ENCODE measurements around the gene HEXIM2. TPM values are rescaled to one million over a fixed set of nuclear protein-coding genes. Genes with fewer than 3 reads are reported as not detected.

Gene HEXIM2
- polyA plus RNA-seq, 3 donors = 2.5 to 3.0 (median 2.9) TPM

GRCh38 chr17:45117334-45117733 is 44.3 kb upstream of the HEXIM2 start:
- Mint-ChIP-seq H3K36me3 (peaks cover 0 to 5% of the 10 kb centered on the region in 2 donors), H3K4me3 (no peak overlapping the region), H3K9me3 (peaks cover 0 to 5% (median 0%) of the 10 kb centered on the region in 7 donors), H3K27ac (no peak overlapping the region), H3K4me1 (peaks cover 7% of the 10 kb centered on the region), H3K27me3 (ENCODE audit: low read depth in 3 of 3) (peaks cover 19 to 33% (median 19%) of the 10 kb centered on the region in 3 donors)
- no peak overlapping the region for H2AFZ ChIP-seq (ENCODE audit: insufficient read depth, low read depth, low read length, poor library complexity, severe bottlenecking)
- TF ChIP-seq CTCF (IDR thresholded peaks at IDR 0.05) = no peak
- H4K20me1 ChIP-seq (ENCODE audit: insufficient read depth, low read length) = no peaks in the 10 kb centered on the region
- intact Hi-C loops (cut with micrococcal nuclease) = no loop called here
- H3K79me2 ChIP-seq (ENCODE audit: insufficient read depth, low read length) = no peaks in the 10 kb centered on the region
- no peaks in the 10 kb centered on the region for H3K9me3 ChIP-seq (replicated peaks in 1 of 2; ENCODE audit: control insufficient read depth in 1 of 2, insufficient read depth in 1 of 2, low read length in 2 of 2)
- H3K27ac ChIP-seq (ENCODE audit: low read depth in 1 of 2, low read length in 2 of 2) = no peak overlapping the region
- 93% methylated on average over 3 of the region's 4 CpGs for WGBS (ENCODE audit: insufficient coverage)
- H3K9ac ChIP-seq (ENCODE audit: insufficient read depth, low read length, poor library complexity, severe bottlenecking) = no peak overlapping the region
- no peak overlapping the region for H3K4me3 ChIP-seq (replicated peaks in 1 of 3; ENCODE audit: low read depth in 2 of 3, low read length in 3 of 3)
- no peak overlapping the region for H3K4me2 ChIP-seq (replicated peaks; ENCODE audit: extremely low read depth, low read length, poor library complexity, severe bottlenecking)
- peaks cover 0 to 22% of the 10 kb centered on the region in 2 donors for H3K27me3 ChIP-seq (ENCODE audit: control insufficient read depth in 2 of 2, insufficient read depth in 2 of 2, low read length in 2 of 2)
- DNase-seq = no peak
- H3K36me3 ChIP-seq (replicated peaks in 1 of 2; ENCODE audit: control insufficient read depth in 1 of 2, insufficient read depth in 2 of 2, low read length in 2 of 2) = no peaks in the 10 kb centered on the region
- H3K4me1 ChIP-seq (ENCODE audit: control insufficient read depth in 1 of 2, insufficient read depth in 2 of 2, low read length in 2 of 2) = peaks cover 0 to 7% of the 10 kb centered on the region in 2 donors

- H3K9me3 Mint-ChIP-seq = peaks cover 0 to 5% (median 0%) of the 10 kb centered on the region in 7 donors
- no peaks in the 10 kb centered on the region for H3K79me2 ChIP-seq (ENCODE audit: insufficient read depth, low read length)
- intact Hi-C loops (cut with micrococcal nuclease) = no loop called here
- H2AFZ ChIP-seq (ENCODE audit: insufficient read depth, low read depth, low read length, poor library complexity, severe bottlenecking) = no peak overlapping the region
- no peaks in the 10 kb centered on the region for H4K20me1 ChIP-seq (ENCODE audit: insufficient read depth, low read length)
- no peak overlapping the region for H3K27ac ChIP-seq (ENCODE audit: low read depth in 1 of 2, low read length in 2 of 2)
- no peaks in the 10 kb centered on the region for H3K9me3 ChIP-seq (replicated peaks in 1 of 2; ENCODE audit: control insufficient read depth in 1 of 2, insufficient read depth in 1 of 2, low read length in 2 of 2)
- H3K36me3 ChIP-seq (replicated peaks in 1 of 2; ENCODE audit: control insufficient read depth in 1 of 2, insufficient read depth in 2 of 2, low read length in 2 of 2) = no peaks in the 10 kb centered on the region
- H3K4me1 ChIP-seq (ENCODE audit: control insufficient read depth in 1 of 2, insufficient read depth in 2 of 2, low read length in 2 of 2) = peaks cover 0 to 14% of the 10 kb centered on the region in 2 donors
- peaks cover 11% of the 10 kb centered on the region for H3K4me1 Mint-ChIP-seq
- H3K9ac ChIP-seq (ENCODE audit: insufficient read depth, low read length, poor library complexity, severe bottlenecking) = no peak overlapping the region
- peak overlapping the region in 2 of 7 donors; percentile 22 to 40 for H3K27ac Mint-ChIP-seq
- H3K36me3 Mint-ChIP-seq = peaks cover 0 to 5% of the 10 kb centered on the region in 2 donors
- 98% methylated on average over 7 of the region's 20 CpGs for WGBS (ENCODE audit: insufficient coverage)
- H3K27me3 ChIP-seq (ENCODE audit: control insufficient read depth in 2 of 2, insufficient read depth in 2 of 2, low read length in 2 of 2) = peaks cover 0 to 22% of the 10 kb centered on the region in 2 donors
- no peak overlapping the region for H3K4me3 Mint-ChIP-seq
- H3K4me3 ChIP-seq (replicated peaks in 1 of 3; ENCODE audit: low read depth in 2 of 3, low read length in 3 of 3) = no peak overlapping the region
- no peak for DNase-seq
- H3K27me3 Mint-ChIP-seq (ENCODE audit: low read depth in 3 of 3) = peaks cover 19 to 33% (median 19%) of the 10 kb centered on the region in 3 donors
- no peak for TF ChIP-seq CTCF (IDR thresholded peaks at IDR 0.05)
- no peak overlapping the region for H3K4me2 ChIP-seq (replicated peaks; ENCODE audit: extremely low read depth, low read length, poor library complexity, severe bottlenecking)
Measured at GRCh38 chr17:45117848-45118646, 43.6 kb upstream of the HEXIM2 start.
